GM21737 (cell line): ENCODE measurements around the gene FBXO48.
A peak's percentile ranks its signal among the peaks of the same experiment; 100 is the strongest.
"Not testable (repeated sequence)": the region's sequence is repeated elsewhere in the genome, so short reads cannot be mapped to it uniquely, and the experiment has no call there.

ENCODE experiments used
- ATAC-seq: cut with Tn5 transposase; IDR thresholded peaks from one replicate; pipeline ENCODE4 v1.9.1; 2021; ENCODE audit warnings: mild to moderate bottlenecking, moderate library complexity; ENCODE audit not compliant: unreplicated experiment

Gene FBXO48

DNA sequence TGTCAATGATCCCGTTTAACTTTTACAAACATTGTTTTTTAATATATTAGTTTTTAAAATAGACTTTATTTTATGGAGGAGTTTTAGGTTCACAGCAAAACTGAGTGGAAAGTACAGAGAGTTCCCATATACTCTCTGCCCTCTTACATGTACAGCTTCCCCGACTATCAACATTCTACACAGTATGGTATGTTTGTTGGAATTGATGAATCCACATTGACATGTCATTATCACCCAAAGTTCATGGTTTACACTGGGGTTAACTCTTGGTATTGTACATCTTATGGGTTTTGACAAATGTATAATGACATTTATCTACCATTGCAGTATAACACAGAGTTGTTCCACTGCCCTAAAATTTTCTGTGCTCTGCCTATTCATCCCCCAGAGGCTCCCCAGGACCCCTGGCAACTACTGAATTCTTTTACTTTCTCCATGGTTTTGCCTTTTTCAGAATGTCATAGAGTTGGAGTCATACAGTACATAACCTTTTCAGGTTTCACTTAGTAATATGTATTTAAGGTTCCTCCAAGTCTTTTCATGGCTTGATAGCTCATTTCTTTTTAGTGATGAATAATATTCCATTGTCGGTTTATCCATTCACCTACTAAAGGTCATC is 5.8 kb upstream of the FBXO48 start:
- ATAC-seq: no peak

DNA sequence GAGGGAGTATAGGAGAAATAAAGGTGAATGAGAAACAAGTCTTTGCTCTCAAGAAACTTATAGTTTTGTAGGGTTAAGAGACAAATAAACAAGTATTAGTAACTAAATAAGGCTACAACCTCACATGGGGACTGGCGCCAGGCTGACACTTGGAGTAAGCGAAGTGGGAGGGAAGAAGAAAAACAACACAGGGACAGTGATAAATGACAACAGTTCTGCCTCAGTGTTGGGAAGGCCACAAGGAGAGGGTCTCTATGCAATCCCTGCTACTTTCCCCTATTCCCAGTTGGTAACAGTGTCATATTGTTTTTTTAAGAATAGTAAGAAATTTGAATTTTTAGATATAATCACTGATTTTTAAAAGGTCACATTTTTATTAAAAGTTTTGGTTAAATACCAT is 4.3 kb upstream of the FBXO48 start:
- no peak for ATAC-seq

DNA sequence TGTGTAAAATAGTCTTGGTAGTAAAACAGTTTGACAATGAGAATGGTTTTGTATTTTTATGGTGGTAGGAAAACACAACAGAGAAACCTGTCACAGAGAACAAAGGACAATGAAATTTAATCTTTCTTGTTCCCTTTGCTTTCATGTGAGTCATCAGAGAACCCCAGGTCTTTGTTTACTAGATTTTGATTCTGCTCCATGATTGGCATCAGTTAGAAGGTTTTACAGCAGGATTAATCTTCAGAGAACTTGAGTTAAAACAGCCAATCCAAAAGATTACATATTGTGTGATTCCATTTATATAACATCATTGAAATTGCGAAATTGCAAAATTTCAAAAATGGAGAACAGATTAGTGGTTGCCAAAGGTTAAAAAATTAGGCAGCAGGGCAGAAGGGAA is 2.8 kb upstream of the FBXO48 start:
- ATAC-seq: no peak

DNA sequence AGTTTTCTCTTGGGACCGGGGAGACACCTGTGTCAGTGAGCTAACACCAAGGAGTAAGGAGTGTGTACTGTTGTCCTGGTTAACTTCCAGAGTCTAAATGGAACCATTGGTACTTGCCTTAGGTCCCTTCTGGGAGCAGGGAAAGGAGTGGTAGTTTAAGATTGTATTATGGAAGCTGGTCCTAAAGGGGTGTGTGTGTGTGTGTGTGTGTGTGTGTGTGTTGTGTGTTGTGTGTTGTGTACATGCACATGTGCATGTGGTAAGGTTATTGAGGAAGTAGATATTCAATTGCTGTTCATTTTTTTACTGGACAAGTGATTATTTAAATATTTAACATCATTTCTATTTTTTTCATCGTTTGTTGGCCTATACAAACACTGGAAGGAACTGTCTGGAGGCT is 1.7 kb upstream of the FBXO48 start:
- ATAC-seq: no peak

DNA sequence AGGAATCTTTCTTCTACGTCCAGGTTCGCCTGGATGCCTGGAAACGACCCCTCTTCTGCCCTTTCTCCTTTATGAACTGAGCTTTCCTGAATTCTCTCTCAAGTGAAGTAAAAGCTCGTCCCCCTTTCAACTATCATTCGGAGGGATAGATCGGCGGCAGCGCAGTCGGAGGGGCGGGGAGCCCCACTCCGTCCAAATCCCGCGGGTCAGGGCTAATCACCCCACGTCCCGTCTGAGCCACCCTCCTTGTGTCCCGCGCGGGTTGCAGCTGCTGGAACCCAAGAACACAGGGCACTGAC is 367 bp downstream of the FBXO48 start:
- peak; percentile 27 for ATAC-seq

DNA sequence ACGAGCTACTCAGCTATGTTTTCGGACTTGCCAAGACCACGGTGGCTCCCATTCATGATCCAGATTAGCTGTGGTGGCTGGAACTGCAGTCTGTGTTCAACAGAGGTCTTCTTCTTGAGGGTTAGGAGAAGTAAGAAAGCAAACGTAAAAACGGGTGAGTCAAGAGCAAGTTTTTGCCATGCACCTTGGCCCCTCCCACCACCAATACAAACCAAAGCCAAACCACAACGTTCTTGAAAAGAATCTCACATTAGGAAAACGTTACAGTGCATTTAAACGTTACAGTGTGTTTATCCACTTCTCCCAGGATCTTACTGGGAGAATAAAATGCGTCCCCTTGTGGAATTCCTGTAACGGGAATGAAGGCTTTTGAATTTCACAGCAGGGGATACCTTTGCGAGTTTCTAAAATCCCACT is 725 bp downstream of the FBXO48 start:
- no peak for ATAC-seq

DNA sequence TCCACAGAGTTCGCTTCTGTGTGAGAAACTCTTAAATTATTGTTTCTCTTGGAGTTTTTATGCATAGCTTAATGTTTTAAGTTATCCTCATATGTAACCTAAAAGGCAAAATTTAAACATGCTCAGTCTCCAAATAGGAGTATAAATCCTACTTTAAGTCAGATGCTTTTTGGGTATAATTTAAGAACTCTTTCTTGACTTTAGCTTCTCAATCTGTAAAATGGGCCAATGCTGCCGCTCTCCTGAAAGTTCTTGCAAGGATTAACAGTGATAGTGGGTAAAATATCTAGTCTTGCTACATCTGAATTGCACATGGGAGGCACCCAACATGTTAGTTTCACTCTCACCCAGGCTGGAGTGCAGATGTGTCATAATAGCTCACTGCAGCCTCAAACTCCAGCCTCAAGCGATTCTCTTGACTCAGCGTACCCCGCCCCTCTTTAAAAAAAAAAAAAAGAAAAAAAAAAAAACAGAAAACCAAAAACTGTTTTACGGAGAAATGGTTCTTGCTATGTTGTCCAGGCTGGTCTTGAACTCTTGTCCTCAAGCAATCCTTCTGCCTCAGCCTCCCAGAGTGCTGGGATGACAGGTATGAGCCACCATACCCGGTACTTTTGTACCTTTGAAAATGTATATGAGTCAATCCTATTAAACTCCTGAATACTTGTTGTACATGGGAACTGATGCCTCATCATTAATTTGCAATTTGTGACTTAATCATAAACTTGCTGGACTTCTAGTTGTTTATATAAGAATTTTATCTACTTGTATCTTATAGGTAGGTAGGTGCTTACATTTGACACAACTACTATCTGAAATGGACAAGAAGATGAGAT is 1.8 kb downstream of the FBXO48 start:
- ATAC-seq: no peak

DNA sequence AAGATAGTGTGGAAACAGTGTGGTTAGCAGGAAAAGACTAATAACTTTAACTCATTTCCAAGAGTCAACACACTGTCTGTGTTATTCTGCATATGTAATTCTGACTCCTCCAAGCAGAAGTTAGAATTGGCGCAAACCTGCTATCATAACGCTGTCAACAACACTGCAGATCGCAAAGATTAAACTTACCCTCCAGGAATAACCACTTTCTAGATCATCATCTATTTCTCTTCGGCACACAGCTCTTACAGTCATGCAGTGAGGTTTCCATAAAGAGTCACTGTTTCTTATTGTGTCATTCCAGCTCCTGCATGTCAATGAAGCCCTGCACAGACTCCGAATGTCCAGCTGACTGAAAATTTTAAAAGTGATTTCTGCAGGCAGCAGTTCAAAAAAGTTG is 2.4 kb downstream of the FBXO48 start:
- no peak for ATAC-seq

DNA sequence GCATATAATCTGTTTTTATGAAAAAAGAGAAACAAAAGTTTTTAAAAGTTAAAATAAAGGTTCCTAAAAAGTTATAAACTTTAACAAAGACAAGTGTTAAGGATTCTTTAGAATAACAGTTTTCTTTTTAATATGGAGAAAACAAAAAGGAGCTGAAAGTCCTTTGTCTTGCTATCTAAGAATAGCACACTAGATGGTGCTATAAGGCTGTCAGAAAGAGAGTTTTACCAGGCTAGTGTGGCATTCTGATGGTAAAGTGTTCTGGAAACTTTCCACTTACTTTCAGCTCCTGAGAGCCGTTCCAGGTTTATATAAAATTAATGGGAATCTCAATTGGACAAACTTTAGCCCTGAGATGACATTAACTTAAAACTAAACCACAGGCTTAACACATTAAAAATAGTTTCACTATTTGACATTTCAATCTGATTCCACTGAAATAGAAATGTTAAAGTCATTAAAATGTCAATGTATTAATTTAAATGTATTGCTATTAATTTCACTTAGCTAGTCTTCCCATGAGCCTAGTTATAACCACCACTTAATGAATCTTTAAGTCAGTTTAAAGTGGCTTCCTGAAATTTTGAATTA is 3.7 kb downstream of the FBXO48 start:
- no peak for ATAC-seq

DNA sequence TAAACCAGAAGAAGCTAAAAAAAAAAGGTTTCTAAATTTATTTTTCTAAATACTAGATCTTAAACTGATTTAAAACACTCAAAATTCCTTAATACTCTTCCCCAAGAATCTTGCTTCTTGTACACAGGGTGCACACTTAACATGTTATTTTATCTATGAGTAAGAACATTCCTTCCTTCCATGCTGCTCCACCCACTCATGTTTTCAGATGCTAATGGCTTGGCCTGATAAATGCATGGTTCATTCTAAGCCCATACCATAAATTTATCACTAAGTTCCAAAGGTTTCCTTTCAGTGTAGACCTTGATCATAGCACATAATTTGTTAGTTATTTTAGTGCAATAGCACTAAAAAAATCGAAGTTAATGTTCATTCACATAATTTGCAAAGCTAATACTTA is 8.1 kb downstream of the FBXO48 start:
- no peak for ATAC-seq

DNA sequence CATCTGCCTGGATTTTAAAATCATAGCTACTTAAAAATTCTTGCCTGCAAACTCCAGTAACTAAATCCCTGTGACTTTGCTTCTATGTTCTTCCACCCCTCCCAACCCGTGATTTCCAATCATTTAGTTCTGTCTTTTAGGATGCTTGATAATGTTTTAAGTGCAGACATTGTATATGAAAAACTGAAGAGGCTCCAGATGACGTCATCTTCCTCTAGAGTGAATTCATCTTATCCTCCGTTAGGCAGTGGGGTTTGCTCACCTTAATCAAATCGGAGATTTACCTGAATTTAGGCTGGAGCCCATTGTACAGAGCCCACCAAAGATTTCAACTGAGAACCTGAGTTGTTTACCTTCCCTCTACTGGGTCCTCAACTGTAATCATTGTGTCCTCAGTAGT is 10.9 kb downstream of the FBXO48 start:
- ATAC-seq: no peak

DNA sequence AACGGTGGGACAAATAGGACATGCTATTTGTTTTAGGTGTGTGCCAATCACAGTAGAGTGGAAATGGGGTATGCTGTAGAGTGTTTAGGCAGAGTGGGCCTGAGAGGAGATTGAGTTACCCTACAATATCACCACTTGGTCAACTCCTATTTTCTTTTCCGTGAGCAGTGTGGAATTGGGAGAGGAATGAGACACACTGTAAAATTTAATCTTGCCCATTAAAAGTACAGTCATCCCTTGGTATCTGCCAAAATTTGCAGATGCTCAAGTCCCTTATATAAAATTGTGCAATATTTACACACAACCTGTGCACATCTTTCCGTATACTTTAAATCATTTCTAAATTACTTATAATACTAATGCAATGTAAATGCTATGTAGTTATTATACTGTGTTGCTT is 12.4 kb downstream of the FBXO48 start:
- no peak for ATAC-seq

DNA sequence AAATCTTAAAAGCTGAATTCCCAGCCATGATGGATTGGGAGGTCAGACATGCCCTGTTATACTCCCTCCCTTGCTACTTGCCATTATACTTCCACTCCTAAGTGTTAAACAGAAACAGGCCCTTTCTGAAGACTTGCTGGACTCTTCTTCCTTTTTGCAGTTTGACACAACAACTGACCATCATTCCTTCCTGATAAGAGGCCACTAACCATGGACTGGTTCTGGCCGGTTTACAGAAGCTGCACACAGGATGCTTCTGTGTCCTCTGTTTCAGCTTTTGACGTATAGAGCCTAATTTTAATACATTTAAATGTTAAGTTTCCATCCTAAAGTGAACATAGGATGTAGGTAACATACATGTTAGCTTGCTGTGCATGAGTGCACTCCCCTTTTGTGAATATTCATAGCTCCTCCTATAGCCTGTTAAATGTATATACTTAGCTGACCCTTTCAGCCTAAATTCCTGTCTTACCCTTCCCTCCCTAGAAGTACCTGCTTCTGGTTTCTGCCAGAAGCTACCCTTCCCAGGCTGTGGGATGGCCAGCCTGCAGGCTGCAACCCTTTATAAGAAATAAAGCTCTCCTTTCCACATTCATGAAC is 13.2 kb downstream of the FBXO48 start:
- ATAC-seq: no peak

DNA sequence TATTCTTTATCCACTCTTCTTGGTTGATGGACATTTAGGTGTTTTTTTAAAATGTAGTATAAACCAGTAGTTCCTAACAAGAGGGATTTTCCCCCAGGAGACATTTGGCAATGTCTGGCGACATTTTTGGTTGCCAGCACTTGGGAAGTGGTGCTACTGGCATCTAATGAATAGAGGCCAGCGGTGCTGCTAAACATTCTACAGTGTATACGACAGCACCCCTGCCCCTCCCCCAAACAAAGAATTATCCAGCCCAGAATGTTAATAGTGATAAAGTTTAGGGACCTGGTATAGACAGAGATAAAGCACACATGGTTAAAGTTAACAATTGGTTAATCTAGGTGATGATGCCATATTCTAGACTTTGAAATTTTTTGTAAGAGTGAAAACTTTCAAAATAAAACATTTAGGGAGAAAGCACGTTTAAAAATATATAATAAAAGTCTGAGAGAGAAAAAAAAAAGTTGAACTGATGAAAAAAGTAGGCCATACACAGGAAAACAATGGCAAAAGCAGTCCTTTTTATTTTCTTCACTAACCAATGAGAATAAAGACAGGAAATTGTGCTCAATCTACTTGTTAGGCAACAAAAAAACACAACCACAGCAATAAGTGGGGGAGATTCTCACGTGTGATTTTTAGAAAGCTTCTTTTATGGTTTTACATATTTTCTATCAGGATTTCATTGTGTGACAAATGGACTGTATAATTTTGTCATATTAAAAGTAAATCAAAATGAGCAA is 14.8 kb downstream of the FBXO48 start:
- ATAC-seq: no peak

DNA sequence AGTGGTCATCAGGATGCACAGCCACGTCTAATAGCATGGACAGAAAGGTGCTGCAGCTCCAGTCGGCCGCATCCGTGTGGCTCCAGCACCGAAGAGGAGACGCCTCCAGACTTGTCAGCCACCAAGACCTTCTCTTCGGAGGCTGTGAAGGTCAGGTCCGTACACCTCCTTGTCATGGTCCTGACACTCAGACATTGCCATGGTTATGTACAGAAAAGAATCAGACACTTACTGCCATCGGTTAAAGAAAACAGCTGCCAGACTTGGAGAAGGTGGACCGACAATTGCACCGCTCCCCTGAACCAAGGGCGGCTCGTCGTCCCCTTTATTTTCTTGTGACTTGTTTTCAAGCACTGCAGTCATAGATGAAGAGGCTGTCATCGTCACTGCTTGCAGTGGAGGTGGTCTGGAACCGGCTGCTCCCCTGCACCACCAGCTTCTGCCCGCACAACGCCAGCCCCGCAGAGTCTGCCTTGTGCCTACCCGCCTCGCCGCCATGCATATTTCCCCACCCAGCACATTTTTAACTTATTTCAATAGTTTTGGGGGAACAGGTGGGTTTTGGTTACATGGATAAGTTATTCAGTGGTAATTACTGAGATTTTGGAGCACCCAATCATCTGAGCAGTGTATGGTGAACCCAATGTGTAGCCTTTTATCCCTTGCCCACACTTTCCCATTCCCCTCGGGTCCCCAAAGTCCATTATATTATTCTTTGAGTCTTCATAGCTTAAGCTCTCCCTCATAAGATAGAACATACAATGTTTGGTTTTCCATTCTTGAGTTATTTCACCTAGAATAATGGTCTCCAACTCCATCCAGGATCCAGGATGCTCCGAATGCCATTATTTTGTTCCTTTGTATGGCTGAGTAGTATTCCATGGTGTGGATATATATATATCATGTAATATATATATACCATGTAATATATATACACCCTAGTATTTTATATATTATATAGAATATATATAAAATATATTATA is 18.1 kb downstream of the FBXO48 start:
- no peak for ATAC-seq

DNA sequence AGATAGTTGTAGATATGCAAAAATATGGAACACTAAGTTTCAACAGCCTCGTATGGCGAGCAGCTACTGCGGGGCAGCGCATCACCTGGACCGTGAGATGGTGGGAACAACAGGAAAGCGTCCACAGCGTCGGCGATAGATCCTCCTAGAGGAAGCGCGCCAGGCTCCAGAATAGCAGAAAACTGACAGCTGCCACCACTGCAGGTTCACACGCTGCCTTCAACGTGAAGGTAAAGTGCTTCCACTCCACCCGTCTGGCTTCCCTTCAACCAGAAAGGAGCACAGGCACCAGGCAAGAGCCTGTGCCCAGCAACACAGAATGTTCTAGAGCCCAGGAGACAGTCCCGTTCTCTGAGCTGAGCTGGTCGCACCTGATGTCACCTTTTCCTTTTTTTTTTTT is 20.0 kb downstream of the FBXO48 start:
- no peak for ATAC-seq

DNA sequence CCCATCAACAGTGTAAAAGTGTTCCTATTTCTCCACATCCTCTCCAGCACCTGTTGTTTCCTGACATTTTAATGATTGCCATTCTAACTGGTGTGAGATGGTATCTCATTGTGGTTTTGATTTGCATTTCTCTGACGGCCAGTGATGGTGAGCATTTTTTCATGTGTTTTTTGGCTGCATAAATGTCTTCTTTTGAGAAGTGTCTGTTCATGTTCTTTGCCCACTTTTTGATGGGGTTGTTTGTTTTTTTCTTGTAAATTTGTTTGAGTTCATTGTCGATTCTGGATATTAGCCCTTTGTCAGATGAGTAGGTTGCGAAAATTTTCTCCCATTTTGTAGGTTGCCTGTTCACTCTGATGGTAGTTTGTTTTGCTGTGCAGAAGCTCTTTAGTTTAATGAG is 20.7 kb downstream of the FBXO48 start:
- ATAC-seq: not testable (repeated sequence)

DNA sequence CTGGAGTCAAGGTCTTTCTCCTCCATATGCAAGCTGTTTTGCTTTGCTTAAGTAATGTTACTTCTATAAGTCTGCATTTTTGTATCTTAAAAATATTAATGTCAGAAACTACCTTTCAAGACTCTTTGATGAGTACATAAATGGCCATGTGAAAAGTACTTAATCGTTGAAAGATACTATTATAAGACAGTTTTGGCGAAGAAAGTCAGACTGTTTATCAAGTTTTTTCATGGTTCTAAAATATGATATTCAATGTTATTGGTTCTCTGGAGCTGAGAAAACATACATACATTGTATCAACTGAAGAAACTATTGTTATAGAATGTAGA is 25.1 kb downstream of the FBXO48 start:
- ATAC-seq: no peak

DNA sequence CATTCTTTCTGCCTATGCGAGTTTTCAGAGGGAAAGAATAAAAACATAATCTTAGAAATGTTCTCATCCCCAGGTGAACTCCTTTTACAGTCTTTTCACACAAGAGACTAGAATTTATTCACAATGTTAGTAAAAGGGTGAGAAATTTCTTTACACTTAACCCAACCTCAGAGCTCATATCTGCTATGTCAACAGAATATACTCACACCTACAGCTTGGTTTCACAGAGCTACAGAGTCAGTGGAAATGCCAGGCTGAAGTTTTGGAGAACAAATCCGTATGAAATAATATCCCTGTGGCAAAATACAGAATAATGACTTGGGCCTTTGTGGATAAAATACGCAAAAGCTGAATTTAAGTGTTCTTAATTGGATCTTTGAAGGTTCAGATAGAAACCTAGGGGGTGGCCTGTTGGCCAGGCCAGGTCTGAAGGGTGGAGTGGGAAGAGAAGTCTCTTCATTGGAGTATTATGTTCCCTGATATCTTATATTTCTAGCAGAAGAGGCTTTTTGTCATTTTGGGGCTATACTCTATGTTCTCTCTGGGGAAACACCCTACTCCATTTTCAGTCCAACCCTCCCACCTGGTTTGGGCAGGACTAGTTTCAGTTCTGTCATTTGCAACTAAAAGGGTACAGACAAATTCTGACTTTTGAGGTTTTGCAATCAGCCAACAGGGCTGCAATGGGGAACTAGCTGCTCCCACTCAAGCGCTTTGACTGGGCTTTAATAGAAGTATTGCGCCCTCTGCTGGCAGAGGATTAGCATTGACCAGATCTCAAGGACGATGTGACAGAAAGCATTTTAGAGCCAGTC is 25.7 kb downstream of the FBXO48 start:
- peak; percentile 97 for ATAC-seq
